ENCODE results near the gene SBNO2. TPM values are rescaled to one million over a fixed set of nuclear protein-coding genes. Genes with fewer than 3 reads are reported as not detected.

The SBNO2 gene
- total and polyA plus RNA-seq, 9 of the 15 experiments (the other 6 are each of a cell fraction or from before 2014, with no cell fraction given), result 0.01 to 46.2 (median 6.7) TPM

GRCh38 chr19:1098177-1099051 lies 75.7 kb downstream of the SBNO2 start (continued):
- TF ChIP-seq ZNF41 (CRISPR knock-in tag; conservative IDR thresholded peaks at IDR 0.05), result no peak
- no peak for TF ChIP-seq HNRNPL (IDR thresholded peaks at IDR 0.05; ENCODE audit: low read depth, low read length)
- no peak for TF ChIP-seq MYNN (IDR thresholded peaks at IDR 0.05)
- no peak for TF ChIP-seq MYNN (CRISPR knock-in tag; IDR thresholded peaks at IDR 0.05)
- TF ChIP-seq ARID4B (CRISPR knock-in tag; IDR thresholded peaks at IDR 0.05), result no peak
- no peak for TF ChIP-seq ELK3 (CRISPR knock-in tag; IDR thresholded peaks at IDR 0.05)
- no peak for TF ChIP-seq SIX5 (IDR thresholded peaks at IDR 0.05; ENCODE audit: borderline replicate concordance in 1 of 2, insufficient read depth in 1 of 2, low read depth in 1 of 2, low read length in 2 of 2)
- no peak for TF ChIP-seq MCM5 (IDR thresholded peaks at IDR 0.05; ENCODE audit: low read depth)
- peak; percentile 92 for TF ChIP-seq BCOR (IDR thresholded peaks at IDR 0.05)
- TF ChIP-seq HMG20A (CRISPR knock-in tag; conservative IDR thresholded peaks at IDR 0.05), result no peak
- TF ChIP-seq SAFB2 (IDR thresholded peaks at IDR 0.05; ENCODE audit: borderline replicate concordance, low read depth, low read length, severe bottlenecking), result no peak
- TF ChIP-seq NEUROD1 (IDR thresholded peaks at IDR 0.05; ENCODE audit: borderline replicate concordance, low read depth, low read length, partially characterized antibody), result no peak
- TF ChIP-seq MCM3 (IDR thresholded peaks at IDR 0.05), result no peak
- TF ChIP-seq E2F4 (CRISPR knock-in tag; IDR thresholded peaks at IDR 0.05; ENCODE audit: low read depth), result no peak
- 0 out of 2 replicates have a peak, but pooled peaks have one; percentile 20 for TF ChIP-seq CEBPG (CRISPR knock-in tag; IDR thresholded peaks at IDR 0.05)
- no peak for TF ChIP-seq CEBPG (tag; conservative IDR thresholded peaks at IDR 0.05 in 1 of 2, IDR thresholded peaks at IDR 0.05 in 1 of 2)
- TF ChIP-seq SP2 (IDR thresholded peaks at IDR 0.05; ENCODE audit: extremely low read depth, low read depth, low read length, poor library complexity, severe bottlenecking), result no peak
- TF ChIP-seq DACH1 (IDR thresholded peaks at IDR 0.05; ENCODE audit: partially characterized antibody), result no peak
- TF ChIP-seq FUS (optimal IDR thresholded peaks at IDR 0.05; ENCODE audit: low read depth, low read length), result no peak
- TF ChIP-seq CBFA2T2 (conservative IDR thresholded peaks at IDR 0.05), result no peak
- no peak for TF ChIP-seq CEBPB (tag; IDR thresholded peaks at IDR 0.05)
- no peak for TF ChIP-seq NCOA6 (IDR thresholded peaks at IDR 0.05)
- no peak for TF ChIP-seq ZNF766 (CRISPR knock-in tag; conservative IDR thresholded peaks at IDR 0.05)
